ENCODE results near the gene XKRX.

Gene XKRX

GRCh38 chrX:100928660-100929613 lies at the start of gene XKRX:
XKRX (minus strand) TSS chrX:100928917; CDS start chrX:100928304, 613 bp downstream.
- DNase-seq (ENCODE audit: low read depth in 2 of 2), result peak in 1 of 2 donors; percentile 32

GRCh38 chrX:100976211-100976610 lies 47.5 kb upstream of the XKRX start:
- no peak for DNase-seq (ENCODE audit: low read depth in 2 of 2)

DNA sequence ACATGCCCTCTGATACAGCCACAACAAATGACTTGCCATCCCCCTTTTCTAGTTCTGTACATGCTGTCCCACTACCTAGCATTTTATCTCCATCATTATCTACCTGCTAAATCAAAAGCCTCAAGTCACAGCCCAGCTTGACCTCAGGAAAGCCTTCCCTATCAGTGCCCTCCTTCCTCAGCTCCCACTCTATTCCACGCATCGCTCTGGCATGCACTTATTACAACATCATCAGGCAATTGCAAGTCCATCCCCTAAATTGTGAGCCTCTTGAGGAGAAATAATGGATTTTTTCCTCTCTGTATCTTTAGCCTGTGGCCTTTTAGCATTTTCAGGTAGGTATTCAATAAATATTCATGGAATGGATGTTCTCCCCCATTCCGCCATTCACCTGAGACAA lies 46.5 kb upstream of the XKRX start:
- DNase-seq (ENCODE audit: low read depth in 2 of 2), result no peak

- DNase-seq (ENCODE audit: low read depth in 2 of 2), result no peak
Observed at GRCh38 chrX:100973411-100973810, 44.7 kb upstream of the XKRX start.

- no peak for DNase-seq (ENCODE audit: low read depth in 2 of 2)
Observed at GRCh38 chrX:100969936-100970335, 41.2 kb upstream of the XKRX start.

DNA sequence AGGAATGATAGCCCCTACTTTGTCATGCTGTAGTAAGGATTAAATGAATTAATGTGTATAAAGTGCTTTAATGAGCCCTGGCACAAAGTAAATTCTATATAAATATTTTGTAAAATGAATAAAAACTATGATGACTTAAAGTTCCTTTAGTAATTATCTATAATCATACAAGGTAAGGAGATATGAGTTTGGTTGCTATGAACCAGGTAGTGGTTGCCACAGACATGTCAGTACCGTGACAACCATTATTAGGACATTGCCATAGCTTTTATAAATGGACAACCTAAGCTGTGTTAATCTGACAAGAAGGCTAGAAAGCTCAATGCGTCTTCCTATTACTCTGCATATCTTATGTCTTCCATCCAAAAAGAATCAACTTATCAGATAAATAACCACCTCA lies 40.7 kb upstream of the XKRX start, which contains the start of gene ARL13A:
ARL13A (plus strand) TSS at position 301 of the 400 bp plus-strand sequence. CDS start 3,982 bp downstream, outside the sequence.
- no peak for DNase-seq (ENCODE audit: low read depth in 2 of 2)

DNA sequence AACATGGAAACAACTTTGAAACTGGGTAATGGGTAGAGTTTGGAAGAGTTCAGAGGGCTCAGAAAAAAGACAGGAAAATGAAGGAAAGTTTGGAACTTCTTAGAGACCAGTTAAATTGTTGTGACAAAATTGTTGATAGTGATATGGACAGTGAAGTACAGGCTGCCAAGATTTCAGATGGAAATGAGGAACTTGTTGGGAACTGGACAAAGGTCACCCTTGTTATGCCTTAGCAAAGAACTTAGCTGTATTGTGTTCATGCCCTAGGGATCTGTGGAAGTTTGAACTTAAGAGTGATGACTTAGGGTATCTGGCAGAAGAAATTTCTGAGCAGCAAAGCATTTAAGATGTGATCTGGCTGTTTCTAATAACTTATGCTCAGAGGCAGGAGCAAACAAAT lies 35.6 kb upstream of the XKRX start:
- no peak for DNase-seq (ENCODE audit: low read depth in 2 of 2)

DNA sequence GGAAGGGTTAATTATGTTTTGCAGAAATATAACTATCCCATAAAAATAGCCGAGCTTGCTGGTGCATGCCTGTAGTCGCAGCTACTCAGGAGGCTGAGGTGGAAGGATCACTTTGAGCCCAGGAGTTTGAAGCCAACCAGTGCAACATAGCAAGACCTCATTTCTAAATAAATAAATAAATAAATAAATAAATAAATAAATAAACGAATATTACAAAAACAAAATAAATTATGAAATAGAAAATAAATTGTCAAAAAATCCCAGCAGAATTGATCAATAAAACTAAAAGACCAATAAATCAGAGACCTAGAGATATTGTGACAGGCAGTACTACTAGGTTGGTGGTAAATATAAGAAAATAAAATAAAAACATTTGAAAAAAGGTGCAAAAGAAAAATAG lies 34.1 kb upstream of the XKRX start:
- DNase-seq (ENCODE audit: low read depth in 2 of 2), result no peak

DNA sequence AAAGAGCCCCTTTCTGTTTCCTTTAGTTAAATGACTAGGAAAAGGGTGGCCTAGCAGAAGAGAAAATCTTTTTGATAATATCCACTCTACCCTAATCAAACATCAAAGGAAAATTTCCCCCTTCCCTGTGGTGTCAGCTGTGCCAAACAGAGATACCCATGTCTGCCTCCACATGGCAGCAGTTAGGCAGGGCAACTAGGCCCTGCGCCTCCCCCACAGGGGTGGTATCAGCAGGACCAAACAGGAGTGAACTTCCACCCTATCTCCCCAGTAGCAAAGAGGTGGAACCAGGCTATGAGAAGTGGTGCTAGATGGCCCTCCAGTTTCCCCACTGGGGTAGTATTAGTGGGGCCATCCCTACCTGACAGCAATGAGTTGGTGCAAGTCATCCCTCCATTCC lies 19.8 kb upstream of the XKRX start:
- no peak for DNase-seq (ENCODE audit: low read depth in 2 of 2)

- no peak for DNase-seq (ENCODE audit: low read depth in 2 of 2)
Observed at GRCh38 chrX:100946299-100946927, 17.7 kb upstream of the XKRX start.

- DNase-seq (ENCODE audit: low read depth in 2 of 2), result no peak
Observed at GRCh38 chrX:100944601-100945000, 15.9 kb upstream of the XKRX start.

DNA sequence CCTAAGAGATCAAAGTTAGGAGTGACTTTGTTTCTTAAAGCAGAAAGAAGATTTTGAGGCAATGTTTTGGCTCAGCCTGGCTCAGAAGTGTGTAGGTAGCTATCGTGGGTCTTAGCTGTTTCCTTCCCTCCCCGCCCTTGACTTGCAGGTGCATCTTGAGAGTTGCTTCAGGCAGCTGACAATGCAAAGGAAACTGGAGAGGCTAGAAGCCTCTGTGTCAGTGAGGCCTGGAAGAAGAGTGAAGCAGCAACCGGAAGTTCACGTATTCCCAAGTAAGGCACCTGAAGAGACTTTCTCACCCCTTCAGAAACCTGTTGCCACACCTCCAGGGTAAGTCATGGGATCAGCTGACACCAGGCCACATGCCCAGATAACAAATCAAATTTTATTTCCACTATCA lies 10.6 kb upstream of the XKRX start:
- DNase-seq (ENCODE audit: low read depth in 2 of 2), result no peak

DNA sequence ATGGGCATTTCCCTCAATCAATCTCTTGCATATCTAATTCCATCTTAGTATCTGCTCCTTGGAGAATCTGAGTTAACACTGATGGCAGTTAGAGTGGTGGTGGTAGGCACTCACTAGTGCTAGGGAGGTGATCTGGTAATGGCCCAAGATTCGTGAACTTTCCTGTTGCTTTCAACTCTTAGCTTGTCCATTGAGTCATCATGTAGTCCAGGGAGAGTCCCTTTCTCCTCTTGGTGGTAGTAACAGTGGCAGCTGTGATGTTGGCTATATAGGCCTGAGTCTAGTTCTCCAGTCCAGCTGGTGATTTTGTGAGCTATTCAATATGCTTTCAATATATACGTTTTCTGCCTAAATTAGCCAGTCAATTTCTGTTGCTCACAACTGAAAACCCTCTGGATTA lies 7.0 kb upstream of the XKRX start:
- no peak for DNase-seq (ENCODE audit: low read depth in 2 of 2)

GRCh38 chrX:100931925-100932285 lies 3.2 kb upstream of the XKRX start:
- DNase-seq (ENCODE audit: low read depth in 2 of 2), result no peak

DNA sequence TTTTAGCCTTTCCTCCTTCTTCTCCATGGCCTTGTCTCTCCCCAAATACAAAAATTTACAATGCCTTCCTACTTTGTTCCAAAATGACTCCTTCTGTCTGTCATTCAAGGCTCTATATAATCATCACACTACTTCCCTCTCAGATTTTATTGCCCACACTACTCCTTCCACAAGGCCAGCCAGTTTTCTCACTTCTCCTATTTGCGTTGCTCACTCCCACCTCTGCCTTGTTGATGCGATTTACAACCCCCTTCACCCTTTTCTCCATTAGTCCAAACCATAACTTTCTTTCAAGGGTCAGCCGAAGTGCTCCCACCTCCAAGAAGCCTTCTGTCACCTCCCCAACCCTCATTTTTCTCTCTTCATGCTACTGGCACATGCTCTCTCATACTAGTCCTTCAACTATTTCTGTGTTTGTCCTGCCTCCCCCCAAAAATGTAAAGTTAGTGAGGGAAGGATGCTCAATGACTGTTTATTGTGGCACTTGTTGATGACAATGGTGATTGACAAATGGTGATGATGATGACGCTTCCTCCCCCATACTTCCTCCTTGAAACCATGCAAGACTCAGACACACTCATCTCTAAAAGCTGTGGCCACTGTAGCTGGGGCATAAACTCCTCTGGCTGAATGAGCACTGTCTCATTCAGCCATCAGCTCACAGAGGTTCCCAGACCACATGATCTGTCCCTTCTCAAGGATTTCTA lies 2.7 kb upstream of the XKRX start:
- DNase-seq (ENCODE audit: low read depth in 2 of 2), result no peak

DNA sequence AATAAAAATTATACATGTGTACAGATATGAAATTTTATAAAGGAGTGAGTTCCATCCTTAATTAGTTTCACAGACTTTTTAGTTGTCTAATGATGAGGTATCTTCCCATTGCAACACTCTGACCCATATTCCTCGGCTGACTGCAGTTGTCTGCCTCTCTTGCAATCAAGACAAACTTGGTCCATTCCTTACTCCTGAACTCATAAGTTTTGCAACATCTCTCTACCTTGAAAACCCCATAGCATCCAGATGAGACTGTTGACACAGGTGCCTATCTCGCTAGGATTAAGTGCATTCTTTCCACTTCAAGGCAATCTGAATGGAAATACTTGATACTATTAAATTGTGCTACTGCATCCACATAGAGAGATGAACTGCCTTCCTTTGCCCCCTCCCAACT lies 2.3 kb downstream of the XKRX start:
- DNase-seq (ENCODE audit: low read depth in 2 of 2), result no peak

DNA sequence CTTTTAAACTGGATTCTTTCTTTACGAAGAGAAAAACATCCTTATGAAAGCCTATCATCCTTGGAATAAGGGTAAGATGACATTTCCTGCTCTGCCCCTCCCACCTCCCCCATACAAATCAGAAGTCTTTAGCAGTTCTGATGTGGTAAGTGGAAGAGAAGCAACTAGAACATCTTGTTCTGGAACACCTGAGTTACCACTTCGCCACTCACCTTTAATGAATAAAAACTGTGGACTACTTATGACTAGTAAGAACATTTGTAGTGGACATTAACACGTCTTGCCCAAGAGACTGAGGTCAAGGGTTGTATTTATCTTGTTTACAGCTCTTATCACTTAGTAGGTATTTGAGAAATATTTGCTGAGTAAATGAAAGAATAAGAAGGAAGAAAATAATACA lies 4.3 kb downstream of the XKRX start:
- DNase-seq (ENCODE audit: low read depth in 2 of 2), result no peak

DNA sequence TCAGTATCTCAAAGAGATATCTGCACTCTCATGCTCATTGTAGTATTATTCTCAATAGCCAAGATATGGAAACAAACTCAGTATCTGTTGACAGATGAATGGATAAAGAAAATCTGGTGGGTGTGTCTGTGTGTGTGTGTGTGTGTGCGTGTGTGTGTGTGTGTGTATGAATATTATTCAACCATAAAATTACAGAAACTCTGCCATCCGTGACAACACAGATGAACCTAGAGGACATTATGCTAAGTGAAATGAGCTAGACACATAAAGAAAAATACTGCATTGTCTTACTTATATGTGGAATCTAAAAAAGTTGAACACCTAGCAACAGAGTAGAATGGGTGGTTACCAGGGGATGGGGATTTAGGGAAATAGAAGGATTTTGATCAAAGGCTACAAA lies 13.2 kb downstream of the XKRX start:
- no peak for DNase-seq (ENCODE audit: low read depth in 2 of 2)

DNA sequence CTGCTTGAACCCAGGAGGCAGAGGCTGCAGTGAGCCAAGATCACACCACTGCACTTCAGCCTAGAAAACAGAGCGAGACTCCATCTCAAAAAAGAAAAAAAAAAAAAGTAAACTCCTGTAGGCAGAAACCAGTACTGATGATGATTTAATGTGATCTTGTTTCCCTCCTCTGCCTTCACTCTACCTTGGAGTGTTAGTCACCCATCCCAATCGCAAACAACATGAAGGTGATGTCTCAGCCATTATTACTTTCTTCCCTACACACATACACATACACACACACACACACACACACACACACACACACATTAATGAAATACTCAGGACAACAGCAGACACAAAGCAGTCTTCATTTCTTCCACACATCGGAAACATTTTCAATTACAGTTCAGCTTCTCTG lies 15.6 kb downstream of the XKRX start:
- no peak for DNase-seq (ENCODE audit: low read depth in 2 of 2)

DNA sequence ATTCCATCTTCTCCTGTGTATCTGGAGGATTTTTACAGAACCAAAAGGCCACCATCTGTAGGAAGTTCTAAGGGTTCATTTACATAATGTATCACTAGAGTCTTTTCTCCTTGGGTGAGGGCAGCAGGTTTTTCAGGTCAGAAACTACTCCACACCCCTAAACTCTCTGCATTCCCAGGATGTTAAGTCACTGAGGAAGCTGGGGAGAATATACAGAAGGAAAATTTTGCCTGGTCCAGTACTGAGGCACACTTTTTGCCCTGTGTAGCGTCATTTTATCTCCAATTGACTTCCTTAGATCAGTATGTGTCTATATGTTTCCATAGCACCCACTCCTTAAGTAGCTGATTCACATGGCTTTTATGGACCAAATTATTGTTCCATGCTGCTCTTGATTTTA lies 17.0 kb downstream of the XKRX start:
- no peak for DNase-seq (ENCODE audit: low read depth in 2 of 2)

GRCh38 chrX:100905620-100906019 lies 23.1 kb downstream of the XKRX start:
- DNase-seq (ENCODE audit: low read depth in 2 of 2), result no peak

DNA sequence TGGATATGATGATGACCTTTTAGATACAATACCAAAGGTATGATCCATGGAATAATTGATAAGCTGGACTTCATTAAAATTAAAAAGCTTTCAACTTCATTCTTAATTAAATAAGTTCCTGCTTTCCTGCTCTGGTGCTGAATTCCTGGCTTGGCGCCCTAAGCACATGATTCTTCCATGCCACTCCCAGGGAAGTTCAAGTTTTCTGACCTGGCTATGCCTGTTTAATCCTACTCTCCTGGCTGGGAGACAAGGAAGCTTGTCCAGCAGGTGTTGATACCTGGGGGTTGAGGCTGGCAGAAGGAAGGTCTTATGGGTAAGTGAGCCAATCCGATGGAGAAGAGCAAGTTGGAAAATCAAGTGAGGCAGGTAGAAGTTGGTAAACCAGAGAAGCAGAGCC lies 24.3 kb downstream of the XKRX start:
- no peak for DNase-seq (ENCODE audit: low read depth in 2 of 2)

Data from stimulated activated CD8-positive, alpha-beta memory T cell treated with anti-CD3 and anti-CD28 coated beads, Interleukin-2, amount 100 ng/mL, for 48 hours (primary cell).